Measurements from ENCODE around the gene ZMIZ1.

Gene ZMIZ1

GRCh38 chr10:79248341-79249185 is 179.8 kb downstream of the ZMIZ1 start:
- DNase-seq (ENCODE audit: low spot score) = peak; percentile 64

GRCh38 chr10:79249186-79250121 is 180.7 kb downstream of the ZMIZ1 start:
- DNase-seq (ENCODE audit: low spot score) = no peak

DNA sequence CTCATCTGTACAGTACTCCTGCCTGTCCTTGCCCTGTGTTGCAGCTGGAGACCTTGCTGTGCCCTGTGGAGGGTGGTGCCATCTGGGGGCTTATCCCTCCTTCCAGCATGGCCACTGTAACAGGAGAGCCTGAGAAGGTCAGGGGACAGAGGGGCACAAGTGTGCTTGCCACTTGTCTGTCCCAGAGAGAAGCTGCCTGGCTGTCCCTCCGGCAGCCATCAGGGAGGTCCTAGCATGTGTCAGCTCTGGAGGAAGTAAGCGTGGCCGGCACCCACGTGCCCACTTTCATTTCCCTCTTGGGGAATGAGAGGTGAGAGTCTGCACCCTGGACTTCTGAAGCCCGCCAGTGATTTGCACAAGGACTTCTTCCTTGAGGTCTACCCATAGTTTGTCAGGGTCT is 181.5 kb downstream of the ZMIZ1 start:
- DNase-seq (ENCODE audit: low spot score) = no peak

DNA sequence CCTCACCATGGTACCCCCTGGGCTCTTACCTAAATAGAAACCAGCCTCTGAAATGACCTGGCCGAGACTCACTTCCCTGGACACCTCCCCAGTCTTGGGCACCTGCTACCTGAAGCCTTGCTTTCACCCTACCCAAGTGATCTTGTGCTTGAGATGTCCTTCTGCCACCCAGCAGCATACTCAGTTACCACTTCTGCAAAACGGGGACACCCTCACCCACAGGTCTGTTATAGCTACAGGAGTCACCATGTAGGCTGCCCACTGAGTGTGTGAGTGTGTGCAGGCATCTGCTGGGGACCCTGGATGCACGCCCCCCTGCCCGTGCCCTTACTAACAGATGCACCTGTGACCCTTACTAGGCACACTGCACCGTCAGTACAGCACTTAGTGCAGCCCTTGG is 183.7 kb downstream of the ZMIZ1 start:
- no peak for DNase-seq (ENCODE audit: low spot score)

- no peak for DNase-seq (ENCODE audit: low spot score)
Observed at GRCh38 chr10:79252971-79253370, 184.2 kb downstream of the ZMIZ1 start.

DNA sequence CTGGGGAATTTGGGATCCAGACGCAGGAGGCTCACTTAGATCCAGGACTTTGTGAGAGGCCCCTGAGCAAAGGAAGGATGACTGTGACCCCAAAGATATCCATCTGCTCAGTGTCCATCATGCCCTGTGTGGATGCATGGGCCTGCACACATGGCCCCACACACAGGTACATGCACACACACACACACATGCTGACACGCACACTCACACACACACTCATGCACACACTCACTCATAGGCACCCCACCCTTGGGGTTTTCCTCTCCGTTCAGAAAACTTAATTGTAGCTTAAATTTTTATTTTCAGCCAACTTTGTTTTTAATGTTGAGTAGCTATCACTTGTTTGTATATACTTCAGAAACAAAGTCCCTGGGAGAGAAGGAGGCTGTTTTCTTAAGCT is 184.9 kb downstream of the ZMIZ1 start:
- DNase-seq (ENCODE audit: low spot score) = no peak

GRCh38 chr10:79254333-79255006 is 185.7 kb downstream of the ZMIZ1 start:
- DNase-seq (ENCODE audit: low spot score) = no peak

GRCh38 chr10:79255007-79255507 is 186.3 kb downstream of the ZMIZ1 start:
- no peak for DNase-seq (ENCODE audit: low spot score)

- DNase-seq (ENCODE audit: low spot score) = no peak
Observed at GRCh38 chr10:79256264-79256806, 187.6 kb downstream of the ZMIZ1 start.

- peak; percentile 53 for DNase-seq (ENCODE audit: low spot score)
Observed at GRCh38 chr10:79258894-79259293, 190.1 kb downstream of the ZMIZ1 start.

DNA sequence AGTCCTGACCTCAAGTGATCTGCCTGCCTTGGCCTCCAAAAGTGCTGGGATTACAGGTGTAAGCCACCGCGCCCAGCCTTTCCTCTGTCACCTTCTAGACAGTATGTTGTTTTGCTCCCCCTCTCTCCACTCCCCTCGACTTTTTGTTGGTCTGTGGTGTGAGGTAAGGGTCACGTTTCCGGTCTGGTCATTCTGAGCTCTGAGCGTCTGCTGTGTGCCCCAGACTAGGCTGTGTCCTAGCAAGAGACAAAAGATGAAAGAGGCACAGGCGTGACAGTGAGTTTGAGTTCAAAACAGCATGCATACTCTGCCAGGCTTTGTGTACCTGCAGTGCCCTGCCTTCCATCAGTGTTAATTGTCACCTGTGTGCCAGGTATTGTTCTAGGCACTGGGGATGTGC is 191.1 kb downstream of the ZMIZ1 start:
- DNase-seq (ENCODE audit: low spot score) = no peak

DNA sequence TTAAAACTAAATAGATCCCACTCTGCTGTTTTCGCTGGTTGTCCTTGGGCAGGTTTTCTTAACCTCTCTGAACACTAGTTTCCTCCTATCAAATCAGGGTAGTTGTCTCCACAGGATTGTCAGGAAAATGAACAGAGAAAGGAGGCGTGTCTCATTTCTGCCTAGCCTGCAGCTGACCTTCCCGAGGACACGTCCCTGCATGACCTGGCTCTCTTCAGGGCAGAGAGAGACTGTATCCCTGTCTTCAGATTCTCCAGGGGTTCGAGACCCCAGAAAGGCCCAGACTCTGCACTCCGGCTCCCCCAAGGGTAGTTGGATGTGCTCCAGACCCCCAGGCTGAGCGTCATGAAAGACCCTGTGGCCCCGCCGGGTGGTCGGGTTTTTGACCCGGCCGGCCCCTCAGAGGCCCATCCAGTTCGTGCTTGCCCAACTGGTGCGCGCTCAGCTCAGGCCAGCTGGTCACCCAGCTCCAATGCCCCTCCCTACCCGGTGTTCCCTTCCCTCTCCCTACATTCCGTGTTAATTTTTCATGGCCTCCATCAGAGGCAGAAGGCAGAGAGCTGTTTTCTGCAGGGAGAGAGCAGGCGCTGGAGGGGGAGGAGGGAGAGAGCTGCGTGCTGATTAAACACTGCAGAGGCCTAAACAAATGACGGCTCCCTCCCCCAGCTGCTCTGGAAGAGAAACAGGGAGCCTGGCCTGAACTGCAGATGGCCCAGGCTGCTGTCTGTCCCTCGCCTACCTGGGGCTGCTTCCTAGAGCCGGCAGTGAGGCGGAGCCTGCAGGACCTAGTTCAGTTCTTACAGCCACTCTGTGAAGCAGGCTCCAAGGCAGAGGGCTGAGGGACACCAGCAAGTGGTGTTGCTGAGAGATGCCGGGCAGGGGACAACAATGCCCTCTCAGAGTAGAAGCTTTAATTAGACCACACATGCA is 192.3 kb downstream of the ZMIZ1 start:
- peak; percentile 52 for DNase-seq (ENCODE audit: low spot score)

GRCh38 chr10:79262131-79262530 is 193.4 kb downstream of the ZMIZ1 start:
- DNase-seq (ENCODE audit: low spot score) = no peak

- DNase-seq (ENCODE audit: low spot score) = no peak
Observed at GRCh38 chr10:79262959-79263746, 194.4 kb downstream of the ZMIZ1 start.

DNA sequence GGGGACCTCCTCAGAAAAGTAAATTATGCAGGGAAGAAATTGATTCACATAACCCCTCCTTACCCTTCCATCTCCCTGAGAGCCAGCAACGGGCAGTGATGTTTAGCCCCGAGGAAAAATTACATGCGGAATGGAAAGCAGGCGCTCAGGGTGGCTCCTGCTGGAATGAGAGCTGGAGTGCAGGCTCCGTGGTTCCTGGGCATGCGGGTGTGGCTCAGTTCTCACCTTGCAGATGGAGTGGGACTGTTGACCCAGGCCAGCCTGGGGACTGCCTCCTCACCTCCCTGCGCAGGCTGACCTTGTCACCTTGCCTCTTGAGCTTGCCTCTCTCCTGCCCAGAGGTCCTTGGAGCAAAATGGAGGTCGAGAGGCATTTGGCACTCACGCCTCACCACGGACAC is 195.2 kb downstream of the ZMIZ1 start:
- no peak for DNase-seq (ENCODE audit: low spot score)

- DNase-seq (ENCODE audit: low spot score) = no peak
Observed at GRCh38 chr10:79264942-79265341, 196.2 kb downstream of the ZMIZ1 start.

DNA sequence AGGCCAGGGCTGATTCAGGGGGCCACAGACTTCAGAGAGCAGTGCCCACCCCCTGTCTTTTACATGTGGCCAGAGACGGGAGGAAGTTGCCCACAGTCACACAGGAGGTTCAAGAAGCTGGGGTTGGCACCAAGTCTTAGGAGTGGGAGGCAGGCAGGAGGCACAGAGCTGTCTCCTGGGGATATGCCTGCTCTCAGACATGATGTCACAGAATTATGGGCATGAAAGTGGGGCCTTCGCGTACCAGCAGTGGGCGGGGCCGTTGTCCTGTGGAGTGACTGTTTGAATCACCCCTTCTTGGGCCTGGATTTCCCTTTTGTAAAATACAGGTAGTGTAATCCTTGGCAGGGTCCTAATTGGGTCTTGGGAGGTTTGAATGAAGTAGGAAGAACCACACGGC is 197.3 kb downstream of the ZMIZ1 start:
- no peak for DNase-seq (ENCODE audit: low spot score)

DNA sequence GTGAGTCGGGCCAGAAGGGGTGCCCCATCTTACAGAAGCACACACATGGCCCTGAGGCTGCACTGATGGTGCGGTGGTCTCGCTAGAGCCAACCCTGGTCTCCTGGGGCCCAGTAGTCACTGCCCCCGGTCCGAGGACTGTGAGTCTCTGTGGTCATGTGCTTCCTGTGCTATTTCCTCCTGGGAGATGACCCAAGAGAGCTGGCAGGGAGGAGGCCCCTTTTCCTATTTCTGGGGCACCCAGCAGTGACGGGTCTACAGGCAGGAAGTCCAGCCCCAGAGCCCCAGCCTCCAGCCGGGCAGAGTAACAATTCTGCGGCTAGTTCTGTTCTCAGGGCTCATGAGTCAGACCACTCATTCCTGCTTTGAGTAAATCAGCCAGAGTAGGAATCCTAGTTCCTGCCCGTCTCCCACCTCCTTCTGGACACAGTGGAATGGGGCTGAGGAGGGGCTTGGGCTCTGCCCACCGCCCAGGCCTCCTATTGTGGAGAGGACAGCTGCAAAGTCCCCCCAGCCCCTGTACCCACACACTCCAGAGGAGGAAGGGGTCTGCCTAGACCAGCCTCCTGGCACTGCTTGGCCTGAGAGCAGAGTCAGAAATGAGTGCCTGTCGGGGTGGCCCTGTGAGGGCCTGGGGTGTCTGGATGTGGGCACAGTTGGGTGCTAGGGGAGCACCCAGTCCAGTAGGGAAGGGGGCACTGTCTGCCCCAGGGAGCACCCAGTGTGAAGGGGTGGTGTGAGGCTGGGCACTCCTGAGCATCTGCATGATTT is 198.0 kb downstream of the ZMIZ1 start:
- DNase-seq (ENCODE audit: low spot score) = no peak

- DNase-seq (ENCODE audit: low spot score) = no peak
Observed at GRCh38 chr10:79267499-79267898, 198.7 kb downstream of the ZMIZ1 start.

All from D341Med (cell line).